HG03097 (cell line): ENCODE data around the gene ADPRM.

ENCODE experiments used
- ATAC-seq: cut with Tn5 transposase; IDR thresholded peaks from one replicate; pipeline ENCODE4 v1.9.1; 2021; ENCODE audit not compliant: unreplicated experiment, low FRiP score

Gene ADPRM

GRCh38 chr17:10738521-10739258 lies 41.3 kb downstream of the ADPRM start:
- ATAC-seq: no peak

DNA sequence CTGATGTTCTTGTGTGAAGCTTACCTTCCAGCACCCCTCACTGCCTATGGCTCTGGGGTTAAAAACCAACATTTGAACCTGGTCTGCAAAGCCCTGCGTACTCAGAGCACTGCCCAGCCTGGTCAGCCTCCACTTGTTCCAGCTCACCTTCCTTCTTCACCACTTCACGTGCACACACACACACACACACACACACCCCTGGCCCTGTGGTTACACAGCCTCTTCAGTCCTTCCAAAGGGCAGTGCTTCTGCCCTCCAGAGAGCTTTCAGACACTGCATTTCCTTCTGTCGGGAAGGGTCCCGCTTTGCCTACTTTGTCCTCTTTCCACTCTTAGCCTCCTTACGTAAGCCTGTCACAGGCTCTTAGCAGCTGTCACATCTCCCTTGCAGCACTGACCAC lies 42.0 kb downstream of the ADPRM start:
- ATAC-seq: no peak

DNA sequence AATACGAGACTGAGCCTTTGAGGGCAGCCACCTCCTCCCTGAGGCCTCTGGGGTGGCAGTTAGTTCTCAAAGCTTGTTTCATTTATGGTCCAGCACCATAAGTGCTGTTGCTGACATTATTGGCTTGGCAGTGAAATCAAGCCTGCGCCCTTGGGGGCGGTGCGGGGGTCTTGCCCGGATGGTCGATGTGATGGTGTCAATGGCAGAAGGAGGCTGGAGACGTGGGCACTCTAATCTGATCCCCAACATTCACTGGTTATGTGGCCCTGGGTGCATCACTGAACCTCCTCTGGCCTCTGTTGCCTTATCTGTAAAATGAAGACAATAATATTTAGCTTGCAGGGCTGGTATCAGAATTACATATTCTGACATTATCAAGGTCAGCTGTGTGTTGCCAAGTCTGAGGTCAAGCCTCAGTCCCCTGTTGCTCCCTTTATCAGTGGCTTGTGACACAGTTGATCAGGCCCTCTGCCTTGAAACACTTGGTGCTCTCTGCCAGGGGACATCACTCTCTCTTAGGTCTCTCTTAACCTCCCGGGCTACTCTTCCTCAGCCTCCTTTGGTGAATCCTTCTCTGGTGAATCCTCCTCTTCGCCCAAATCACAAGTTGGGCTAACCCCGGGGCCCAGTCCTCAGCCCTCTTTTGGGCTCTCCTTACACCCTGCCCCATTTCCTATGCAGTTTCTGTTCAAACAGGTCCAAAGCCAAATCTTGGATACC lies 44.2 kb downstream of the ADPRM start:
- ATAC-seq: no peak

DNA sequence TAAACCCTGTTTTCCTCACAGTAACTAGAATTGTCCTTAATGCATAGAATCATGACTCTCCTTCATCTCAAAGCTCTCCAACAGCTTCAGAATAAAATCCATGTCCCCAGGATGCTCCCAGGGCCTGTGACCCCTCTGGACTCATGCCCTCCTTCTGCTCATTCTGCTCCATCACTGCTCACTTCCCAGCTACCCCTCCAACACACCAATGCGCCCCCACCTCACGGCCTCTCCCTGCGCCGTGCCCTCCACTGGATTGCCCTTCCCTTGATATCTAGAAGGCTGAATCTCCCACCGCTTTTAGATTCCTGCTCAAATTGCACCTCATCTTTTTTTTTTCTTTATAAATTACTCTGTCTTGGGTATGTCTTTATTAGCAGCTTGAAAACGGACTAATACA lies 45.0 kb downstream of the ADPRM start:
- no peak for ATAC-seq

GRCh38 chr17:10743316-10744009 lies 46.1 kb downstream of the ADPRM start:
- no peak for ATAC-seq

- no peak for ATAC-seq
Measured at GRCh38 chr17:10744501-10745000, 47.2 kb downstream of the ADPRM start.

DNA sequence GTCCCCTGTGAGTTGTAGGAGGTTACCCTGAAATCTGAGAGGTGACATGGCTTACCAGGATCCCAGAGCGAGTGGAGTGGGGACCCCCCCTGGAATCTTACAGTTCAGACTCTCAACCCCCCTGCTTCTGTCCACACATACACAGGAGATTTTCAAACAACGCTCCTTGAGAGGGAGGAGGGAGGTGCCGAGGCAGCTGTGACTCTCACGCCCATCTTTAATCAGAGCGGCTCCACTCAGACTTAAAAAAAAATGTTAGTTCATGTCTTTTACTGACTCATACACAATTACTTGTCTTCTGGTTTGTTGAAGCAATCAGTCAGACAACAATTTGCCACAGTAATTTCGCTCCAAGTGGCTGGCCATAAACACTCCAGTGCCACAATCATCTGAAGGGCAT lies 47.8 kb downstream of the ADPRM start:
- no peak for ATAC-seq

- no peak for ATAC-seq
Measured at GRCh38 chr17:10748531-10749181, 51.3 kb downstream of the ADPRM start.

DNA sequence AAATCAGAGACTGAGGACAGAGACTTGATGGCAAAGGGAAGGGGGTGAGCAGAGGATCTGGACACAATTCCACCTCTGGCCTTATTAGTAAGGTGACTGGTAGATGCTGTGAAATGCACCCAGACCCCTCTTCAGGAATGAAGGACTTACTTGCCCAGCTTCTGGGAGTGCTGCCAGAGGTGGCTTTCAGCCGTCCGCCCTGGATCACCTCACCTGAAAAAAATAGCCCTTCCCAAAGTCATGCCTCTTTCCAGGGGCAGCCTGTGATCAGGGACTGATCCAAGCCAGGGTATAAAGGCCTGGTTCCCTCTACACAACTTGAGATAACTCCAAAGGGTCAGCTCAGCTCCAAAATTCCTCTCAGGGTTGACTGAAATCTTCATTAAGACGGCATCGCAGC lies 52.8 kb downstream of the ADPRM start:
- ATAC-seq: no peak

GRCh38 chr17:10751563-10751962 lies 54.2 kb downstream of the ADPRM start:
- ATAC-seq: no peak

DNA sequence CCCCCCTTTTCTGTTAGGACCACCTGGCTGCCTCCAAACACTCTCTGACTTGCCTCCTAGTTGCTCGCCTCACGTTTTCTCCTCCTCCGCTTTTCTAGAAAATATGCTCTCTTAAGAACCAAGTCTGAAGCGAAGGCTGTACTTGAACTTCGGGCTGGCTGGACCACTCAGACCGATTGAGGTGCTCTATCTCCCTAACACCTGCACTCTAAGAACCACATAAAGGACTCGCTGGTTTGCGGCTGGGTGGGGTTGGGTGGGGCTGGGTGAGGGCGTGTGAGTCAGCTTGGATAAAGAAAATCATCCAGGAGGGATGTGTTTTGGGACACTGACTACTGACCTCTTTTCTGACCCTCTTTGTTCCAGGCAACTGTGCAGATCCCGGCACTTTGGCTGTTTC lies 55.3 kb downstream of the ADPRM start:
- ATAC-seq: no peak

- no peak for ATAC-seq
Measured at GRCh38 chr17:10754109-10754508, 56.7 kb downstream of the ADPRM start.

DNA sequence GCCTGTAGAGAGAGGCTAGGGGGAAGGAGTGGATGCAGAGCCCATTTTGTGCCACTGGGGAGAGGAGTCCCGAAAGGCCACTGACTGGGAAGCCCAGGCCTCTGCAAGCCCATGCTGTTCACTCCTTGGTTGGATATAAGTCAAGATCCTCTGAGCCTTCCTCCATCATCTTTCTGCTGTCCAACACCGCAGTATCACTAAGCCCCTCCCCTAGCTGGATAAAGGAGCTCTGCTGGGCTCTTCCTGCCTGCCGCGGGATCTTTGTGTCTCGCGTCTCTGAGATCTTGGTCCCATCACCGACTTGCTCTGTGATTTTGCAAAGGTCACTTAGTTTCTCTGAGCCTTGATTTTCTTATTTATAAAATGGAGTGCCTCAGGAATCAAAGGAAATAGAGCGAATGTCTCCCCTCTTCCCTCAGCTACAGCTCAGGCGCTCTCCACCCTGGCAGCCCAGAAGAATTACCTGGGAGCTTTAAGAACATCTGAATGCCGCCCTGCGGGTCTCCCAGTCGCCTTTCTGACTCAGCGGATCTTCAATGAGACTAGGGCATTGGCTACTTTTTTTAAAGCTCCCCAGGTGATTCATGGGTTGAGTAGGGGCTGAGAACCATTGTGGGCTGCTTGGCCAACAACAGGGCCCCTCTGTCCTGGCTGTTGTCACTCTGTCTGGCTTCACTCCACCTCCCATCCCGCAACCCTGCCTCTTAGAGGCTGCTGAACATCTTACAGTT lies 57.6 kb downstream of the ADPRM start:
- ATAC-seq: no peak

DNA sequence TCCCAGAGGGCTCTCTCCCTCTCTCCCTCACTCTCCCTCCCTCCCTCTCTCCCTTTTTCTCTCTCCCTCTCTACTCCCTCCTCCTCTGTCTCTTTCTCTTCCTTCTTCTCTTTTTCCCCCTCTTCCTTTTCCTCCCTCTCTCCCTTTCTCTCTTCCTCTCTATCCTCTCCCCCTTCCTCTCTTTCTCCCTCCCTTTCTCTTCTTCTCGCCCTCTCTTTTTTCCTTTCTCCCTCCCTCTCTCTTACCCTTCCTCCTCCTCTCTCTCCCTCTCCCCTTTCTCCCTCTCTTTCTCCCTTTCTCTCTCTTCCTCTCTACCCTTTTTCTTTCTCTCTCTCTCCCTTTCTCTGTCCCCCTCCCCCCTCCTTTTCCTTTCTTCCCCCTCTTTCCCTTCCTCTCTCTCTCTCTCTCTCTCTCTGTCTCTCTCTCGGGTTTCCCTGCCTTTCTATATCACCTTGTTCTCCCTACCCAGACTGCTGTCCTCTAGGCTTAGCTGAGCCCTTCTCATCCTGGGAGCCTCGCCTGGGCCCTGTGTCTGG lies 58.3 kb downstream of the ADPRM start:
- ATAC-seq: no peak

DNA sequence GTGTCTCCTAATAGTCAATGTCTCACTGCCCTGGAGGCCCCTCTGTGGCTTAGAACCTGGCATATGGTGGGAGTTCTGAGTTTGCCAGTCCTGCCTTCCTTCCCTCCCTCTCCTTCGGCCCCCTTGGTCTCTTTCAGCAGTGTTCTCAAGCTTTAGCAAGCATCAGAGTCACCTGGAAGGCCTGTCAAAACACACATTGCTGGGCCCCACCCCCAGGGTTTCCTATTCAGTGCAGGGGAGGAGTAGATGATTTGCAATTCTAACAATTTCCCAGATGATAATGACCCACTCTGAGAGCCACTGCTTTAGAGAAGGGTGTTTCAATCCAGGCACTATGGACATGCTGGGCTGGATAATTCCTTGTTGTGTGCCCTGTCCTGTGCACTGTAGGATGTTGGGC lies 58.8 kb downstream of the ADPRM start:
- ATAC-seq: no peak

DNA sequence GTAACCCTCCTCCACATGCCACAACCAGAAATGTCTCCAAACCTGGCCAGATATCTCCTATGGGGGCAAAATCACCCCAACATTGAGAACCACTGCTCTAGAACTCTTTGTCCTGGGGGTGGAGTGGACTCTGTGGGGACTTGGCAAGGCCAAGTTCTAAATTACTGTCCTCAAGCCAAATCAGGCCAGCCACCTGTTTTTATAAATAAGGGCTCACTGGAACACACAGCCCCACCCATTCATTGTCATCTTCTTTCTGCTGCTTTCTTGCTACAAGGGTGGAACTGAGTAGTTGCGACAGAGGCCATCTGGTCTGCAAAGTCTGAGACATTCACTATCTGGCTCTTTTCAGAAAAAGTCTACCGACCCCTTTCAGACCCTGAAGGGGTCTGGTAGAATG lies 59.2 kb downstream of the ADPRM start:
- ATAC-seq: no peak

GRCh38 chr17:10757067-10757466 lies 59.7 kb downstream of the ADPRM start:
- no peak for ATAC-seq

- ATAC-seq: no peak
Measured at GRCh38 chr17:10757647-10758046, 60.3 kb downstream of the ADPRM start.

- no peak for ATAC-seq
Measured at GRCh38 chr17:10758062-10758461, 60.7 kb downstream of the ADPRM start.
